Mesenchymal stem cell (in vitro differentiated cells and primary cell): ENCODE data around the gene OTUD5.

Source experiments
- DNase-seq: peaks from one replicate; pipeline ENCODE4 v3.0.0-alpha.2; 2013
- H2AFZ ChIP-seq: one replicate; pipeline ENCODE4 v1.6.1; 2013; ENCODE audit warnings: low read depth, mild to moderate bottlenecking, control low read depth, inconsistent platforms, low read length, moderate library complexity
- H2AK5ac ChIP-seq: 2 replicates; pipeline ENCODE4 v1.6.1; 2013; ENCODE audit warnings: low read length, moderate library complexity, mild to moderate bottlenecking, inconsistent platforms; ENCODE audit not compliant: severe bottlenecking
- H2BK120ac ChIP-seq: one replicate; pipeline ENCODE4 v1.6.1; 2013; ENCODE audit warnings: low read depth, mild to moderate bottlenecking, inconsistent platforms, low read length, moderate library complexity
- H2BK12ac ChIP-seq, 2 experiments: one replicate each; pipeline ENCODE4 v1.6.1; 2013; ENCODE audit warnings: inconsistent platforms in 2 of 2, low read length in 2 of 2, mild to moderate bottlenecking in 2 of 2, moderate library complexity in 2 of 2, control low read depth in 1 of 2
- H2BK15ac ChIP-seq: one replicate; pipeline ENCODE4 v1.6.1; 2013; ENCODE audit warnings: mild to moderate bottlenecking, low read depth, inconsistent platforms; ENCODE audit not compliant: poor library complexity, severe bottlenecking
- H2BK5ac ChIP-seq: 2 replicates; pipeline ENCODE4 v1.6.1; 2013; ENCODE audit warnings: low read depth, mild to moderate bottlenecking, low read length, control low read depth, inconsistent platforms; ENCODE audit not compliant: poor library complexity, severe bottlenecking
- H3K14ac ChIP-seq, 2 experiments: one replicate each; pipeline ENCODE4 v1.6.1; 2013; ENCODE audit warnings: inconsistent platforms in 2 of 2, low read length in 2 of 2, control low read depth in 1 of 2, mild to moderate bottlenecking in 1 of 2, moderate library complexity in 1 of 2
- H3K18ac ChIP-seq, 2 experiments: one replicate each; pipeline ENCODE4 v1.6.1; 2013; ENCODE audit warnings: inconsistent platforms in 2 of 2, low read length in 2 of 2, control low read depth in 1 of 2, low read depth in 1 of 2, mild to moderate bottlenecking in 1 of 2
- H3K23ac ChIP-seq, 2 experiments: one replicate each; pipeline ENCODE4 v1.6.1; 2013; ENCODE audit warnings: inconsistent platforms in 2 of 2, low read length in 2 of 2, mild to moderate bottlenecking in 2 of 2, moderate library complexity in 2 of 2, control low read depth in 1 of 2
- H3K27ac ChIP-seq: 2 replicates; pipeline ENCODE4 v1.5.1; 2013; ENCODE audit warnings: mild to moderate bottlenecking, moderate library complexity, low read length, control low read depth, inconsistent platforms; ENCODE audit not compliant: poor library complexity, severe bottlenecking
- H3K27me3 ChIP-seq, 2 experiments: 2 replicates each; pipeline versions ENCODE4 v1.6.1 to v1.7.0; 2013; ENCODE audit warnings: low read length in 2 of 2, mild to moderate bottlenecking in 2 of 2, moderate library complexity in 2 of 2, control low read depth in 1 of 2, inconsistent platforms in 1 of 2; ENCODE audit not compliant: control insufficient read depth in 1 of 2, insufficient read depth in 1 of 2
- H3K36me3 ChIP-seq, 2 experiments: 2 replicates each; pipeline versions ENCODE4 v1.6.1 to v1.7.0; 2013; ENCODE audit warnings: low read length in 2 of 2, control low read depth in 1 of 2, inconsistent platforms in 1 of 2, low read depth in 1 of 2, mild to moderate bottlenecking in 1 of 2; ENCODE audit not compliant: insufficient read depth in 2 of 2, control insufficient read depth in 1 of 2
- H3K4ac ChIP-seq, 2 experiments: one replicate each; pipeline ENCODE4 v1.6.1; 2013; ENCODE audit warnings: inconsistent platforms in 2 of 2, low read length in 2 of 2, mild to moderate bottlenecking in 2 of 2, moderate library complexity in 2 of 2, control low read depth in 1 of 2, low read depth in 1 of 2
- H3K4me1 ChIP-seq: 2 replicates; pipeline ENCODE4 v1.6.1; 2013; ENCODE audit warnings: low read depth, low read length, control low read depth; ENCODE audit not compliant: control insufficient read depth, insufficient read depth
- H3K4me2 ChIP-seq: 2 replicates; pipeline ENCODE4 v1.6.1; 2013; ENCODE audit warnings: low read length, mild to moderate bottlenecking, inconsistent platforms; ENCODE audit not compliant: poor library complexity, severe bottlenecking
- H3K4me3 ChIP-seq, 2 experiments: 2 replicates each; pipeline versions ENCODE4 v1.5.1 to v1.7.0; 2013; ENCODE audit warnings: low read length in 2 of 2, mild to moderate bottlenecking in 2 of 2, control low read depth in 1 of 2, low read depth in 1 of 2; ENCODE audit not compliant: insufficient read depth in 1 of 2
- H3K79me1 ChIP-seq: replicated peaks from 2 replicates; pipeline ENCODE4 v1.6.1; 2013; ENCODE audit warnings: mild to moderate bottlenecking, control low read depth, low read length, inconsistent platforms; ENCODE audit not compliant: poor library complexity, severe bottlenecking
- H3K9ac ChIP-seq: 2 replicates; pipeline ENCODE4 v1.7.0; 2013; ENCODE audit warnings: mild to moderate bottlenecking, low read length, moderate library complexity
- H3K9me3 ChIP-seq: 2 replicates; pipeline ENCODE4 v1.7.0; 2013; ENCODE audit warnings: mild to moderate bottlenecking, low read length; ENCODE audit not compliant: control insufficient read depth
- H4K8ac ChIP-seq: one replicate; pipeline ENCODE4 v1.6.1; 2013; ENCODE audit warnings: inconsistent platforms, mild to moderate bottlenecking, low read length, moderate library complexity
- H4K91ac ChIP-seq: one replicate; pipeline ENCODE4 v1.6.1; 2013; ENCODE audit warnings: mild to moderate bottlenecking, low read length, inconsistent platforms
- WGBS: methylation state at CpG from one replicate; pipeline ENCODE4 v1.1.7; 2013; ENCODE audit warnings: mixed read lengths; 5-methylcytosine and 5-hydroxymethylcytosine counted together

OTUD5 gene

DNA sequence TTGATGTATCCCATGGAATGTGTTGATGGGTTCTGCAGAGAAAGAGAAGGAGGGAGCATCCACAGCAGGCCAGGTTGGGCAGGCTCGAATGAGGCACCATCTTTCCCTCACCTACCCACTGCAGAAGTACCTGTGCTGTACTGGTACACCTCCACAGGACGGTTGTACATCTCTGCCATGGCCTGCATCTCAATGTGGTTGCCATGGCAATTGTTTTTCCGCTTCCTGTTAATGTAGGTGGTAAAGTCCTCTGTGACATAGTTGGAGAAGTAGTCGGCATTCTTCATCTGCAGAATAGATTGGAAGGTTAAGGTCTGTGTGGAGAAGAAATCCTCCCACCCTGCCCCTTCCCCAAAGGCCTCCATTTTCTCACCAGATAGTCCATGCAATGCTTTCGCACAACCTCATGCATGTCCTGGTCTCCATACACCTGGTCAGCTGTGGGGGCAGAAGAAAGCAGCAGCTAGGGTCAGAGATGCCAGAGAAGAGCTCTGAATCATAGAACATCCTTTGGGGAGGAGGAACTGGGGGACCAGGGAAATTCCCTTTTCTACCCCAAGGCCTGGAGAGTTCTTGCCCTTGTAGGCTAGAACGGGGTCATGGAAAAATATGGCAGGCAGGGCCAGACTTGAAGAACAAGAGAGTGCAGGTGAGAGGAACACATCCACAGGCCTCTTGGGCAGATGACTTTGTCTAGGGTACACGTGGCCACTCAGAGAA, 22.7 kb downstream of the OTUD5 start:
- no peak overlapping the region for H2BK12ac ChIP-seq
- 100% methylated on average over 2 of the region's 7 CpGs for WGBS
- H3K36me3 ChIP-seq, result peaks cover 27 to 53% of the 10 kb centered on the region in 2 experiments

DNA sequence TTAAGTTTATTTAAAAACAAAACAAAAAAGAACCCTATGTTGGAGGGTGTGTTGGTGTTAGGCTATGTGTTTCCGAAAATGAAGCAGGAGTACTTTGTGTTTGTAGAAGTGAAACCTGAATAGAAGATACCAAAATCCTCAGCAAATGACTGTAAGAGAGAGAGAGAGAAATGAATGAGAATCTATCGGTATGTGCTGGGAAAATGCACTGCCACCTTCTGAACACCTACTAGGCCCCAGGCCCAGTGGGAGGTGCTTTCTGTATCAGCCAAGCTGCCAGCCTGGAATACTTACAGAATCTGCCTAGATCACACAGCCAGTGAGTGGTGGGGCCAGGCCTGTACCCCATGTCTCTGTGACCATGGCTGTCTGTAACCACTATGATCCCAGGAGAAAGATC, 23.6 kb downstream of the OTUD5 start:
- Histone ChIP-seq H3K18ac (no peak overlapping the region), H3K27me3 (no peaks in the 10 kb centered on the region), H3K9me3 (peaks cover 4% of the 10 kb centered on the region), H3K14ac (no peak overlapping the region), H2AK5ac (no peak overlapping the region), H3K4me3 (no peak overlapping the region), H3K36me3 (peaks cover 24 to 46% of the 10 kb centered on the region in 2 experiments), H3K27ac (no peak overlapping the region), H4K91ac (no peak overlapping the region), H2BK12ac (no peak overlapping the region), H2BK15ac (no peak overlapping the region), H3K79me1 (peaks cover 2% of the 10 kb centered on the region), H4K8ac (no peak overlapping the region), H2AFZ (no peak overlapping the region), H3K4me2 (no peak overlapping the region), H2BK120ac (no peak overlapping the region), H3K9ac (no peak overlapping the region), H2BK5ac (no peak overlapping the region), H3K4me1 (peaks cover 12% of the 10 kb centered on the region), H3K23ac (no peak overlapping the region), H3K4ac (no peak overlapping the region)
- WGBS, result 83% methylated on average over 1 of the region's 2 CpGs
- no peak for DNase-seq

More for the DNA sequence above, 22.7 kb downstream of the OTUD5 start:
- no peak overlapping the region for H3K4me2 ChIP-seq
- H2AK5ac ChIP-seq, result no peak overlapping the region
- no peak overlapping the region for H2BK120ac ChIP-seq
- no peak overlapping the region for H3K23ac ChIP-seq
- H3K27me3 ChIP-seq, result peaks cover 0 to 4% of the 10 kb centered on the region in 2 experiments
- H4K91ac ChIP-seq, result no peak overlapping the region
- no peak overlapping the region for H3K9ac ChIP-seq
- H3K14ac ChIP-seq, result no peak overlapping the region
- peaks cover 15% of the 10 kb centered on the region for H3K4me1 ChIP-seq
- H3K18ac ChIP-seq, result no peak overlapping the region
- no peak overlapping the region for H3K27ac ChIP-seq
- peaks cover 4% of the 10 kb centered on the region for H3K9me3 ChIP-seq
- DNase-seq, result no peak
- peaks cover 2% of the 10 kb centered on the region for H3K79me1 ChIP-seq
- no peak overlapping the region for H2BK5ac ChIP-seq
- no peak overlapping the region for H4K8ac ChIP-seq
- no peak overlapping the region for H3K4ac ChIP-seq
- H3K4me3 ChIP-seq, result no peak overlapping the region
- no peak overlapping the region for H2AFZ ChIP-seq
- H2BK15ac ChIP-seq, result no peak overlapping the region

DNA sequence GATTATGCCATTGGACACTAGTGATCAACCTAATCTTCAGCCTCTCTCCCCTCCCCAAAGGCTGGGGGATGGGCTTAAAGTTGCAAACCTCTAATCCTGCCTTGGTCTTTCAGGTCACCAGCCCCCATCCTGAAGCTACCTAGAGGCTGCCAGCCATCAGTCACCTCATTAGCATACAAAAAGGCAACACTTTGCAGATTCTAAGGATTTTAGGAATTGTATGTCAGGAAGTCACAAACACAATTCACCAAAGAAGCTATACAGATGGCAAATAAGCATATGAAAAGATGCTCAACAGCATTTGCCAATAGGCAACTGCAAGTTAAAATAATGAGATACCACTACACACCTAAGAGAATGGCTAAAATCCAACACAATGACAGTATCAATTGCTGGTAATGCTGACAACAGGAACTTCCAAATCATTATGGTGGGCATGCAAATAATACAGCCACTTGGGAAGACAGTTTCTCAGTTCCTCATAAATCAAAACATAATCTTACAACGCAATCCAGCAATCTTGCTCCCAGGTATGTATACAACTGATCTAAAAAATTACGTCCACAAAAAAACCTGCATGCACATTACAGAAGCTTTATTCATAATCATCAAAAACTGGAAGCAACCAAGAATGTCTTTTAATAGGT, 29.5 kb downstream of the OTUD5 start:
- no peak overlapping the region for H3K18ac ChIP-seq
- H3K4ac ChIP-seq, result no peak overlapping the region
- no CpG with 5 or more reads among the region's 2 CpGs for WGBS
- H3K4me3 ChIP-seq, result no peak overlapping the region
- no peak overlapping the region for H4K8ac ChIP-seq
- H2AFZ ChIP-seq, result no peak overlapping the region
- no peak for DNase-seq
- H3K4me2 ChIP-seq, result no peak overlapping the region
- H3K79me1 ChIP-seq, result peaks cover 9% of the 10 kb centered on the region
- no peak overlapping the region for H3K23ac ChIP-seq
- peaks cover 1% of the 10 kb centered on the region for H3K9me3 ChIP-seq
- H3K9ac ChIP-seq, result no peak overlapping the region
- no peak overlapping the region for H2BK12ac ChIP-seq
- peaks cover 46 to 50% of the 10 kb centered on the region in 2 experiments for H3K36me3 ChIP-seq
- H2AK5ac ChIP-seq, result no peak overlapping the region
- no peak overlapping the region for H2BK15ac ChIP-seq
- no peak overlapping the region for H3K14ac ChIP-seq
- no peak overlapping the region for H2BK5ac ChIP-seq
- no peak overlapping the region for H3K27ac ChIP-seq
- H4K91ac ChIP-seq, result no peak overlapping the region
- no peak overlapping the region for H2BK120ac ChIP-seq
- no peaks in the 10 kb centered on the region for H3K4me1 ChIP-seq
- H3K27me3 ChIP-seq, result peaks cover 0 to 9% of the 10 kb centered on the region in 2 experiments

- H2AK5ac ChIP-seq, result no peak overlapping the region
- H2BK5ac ChIP-seq, result no peak overlapping the region
- no peak for DNase-seq
- no peak overlapping the region for H2BK120ac ChIP-seq
- no peak overlapping the region for H3K23ac ChIP-seq
- H3K14ac ChIP-seq, result no peak overlapping the region
- no peak overlapping the region for H4K91ac ChIP-seq
- WGBS, result 100% methylated on average over 4 of the region's 5 CpGs
- H2BK15ac ChIP-seq, result no peak overlapping the region
- H3K9me3 ChIP-seq, result no peaks in the 10 kb centered on the region
- no peak overlapping the region for H3K4ac ChIP-seq
- H3K79me1 ChIP-seq, result peaks cover 9% of the 10 kb centered on the region
- H4K8ac ChIP-seq, result no peak overlapping the region
- no peak overlapping the region for H3K18ac ChIP-seq
- no peak overlapping the region for H2BK12ac ChIP-seq
- H3K9ac ChIP-seq, result no peak overlapping the region
- H3K4me1 ChIP-seq, result no peaks in the 10 kb centered on the region
- H3K27me3 ChIP-seq, result peaks cover 0 to 9% of the 10 kb centered on the region in 2 experiments
- no peak overlapping the region for H3K4me2 ChIP-seq
- peaks cover 46 to 54% of the 10 kb centered on the region in 2 experiments for H3K36me3 ChIP-seq
- H3K4me3 ChIP-seq, result no peak overlapping the region
- no peak overlapping the region for H2AFZ ChIP-seq
- H3K27ac ChIP-seq, result no peak overlapping the region
Observed at GRCh38 chrX:48927123-48927522, 30.3 kb downstream of the OTUD5 start.
